HG03571 (cell line): ENCODE data around the gene ZNF595.
"Not testable (repeated sequence)": the region's sequence is repeated elsewhere in the genome, so short reads cannot be mapped to it uniquely, and the experiment has no call there.

Source experiments
- ATAC-seq: cut with Tn5 transposase; IDR thresholded peaks from one replicate; pipeline ENCODE4 v1.9.1; 2021; ENCODE audit not compliant: unreplicated experiment

ZNF595 gene

DNA sequence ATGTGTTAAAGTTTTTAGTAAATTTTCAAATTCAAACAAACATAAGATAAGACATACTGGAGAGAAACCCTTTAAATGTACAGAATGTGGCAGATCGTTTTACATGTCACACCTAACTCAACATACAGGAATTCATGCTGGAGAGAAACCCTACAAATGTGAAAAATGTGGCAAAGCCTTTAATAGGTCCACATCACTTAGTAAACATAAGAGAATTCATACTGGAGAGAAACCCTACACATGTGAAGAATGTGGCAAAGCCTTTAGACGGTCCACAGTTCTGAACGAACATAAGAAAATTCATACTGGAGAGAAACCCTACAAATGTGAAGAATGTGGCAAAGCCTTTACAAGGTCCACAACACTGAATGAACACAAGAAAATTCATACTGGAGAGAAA, 32.8 kb downstream of the ZNF595 start:
- ATAC-seq = no peak

DNA sequence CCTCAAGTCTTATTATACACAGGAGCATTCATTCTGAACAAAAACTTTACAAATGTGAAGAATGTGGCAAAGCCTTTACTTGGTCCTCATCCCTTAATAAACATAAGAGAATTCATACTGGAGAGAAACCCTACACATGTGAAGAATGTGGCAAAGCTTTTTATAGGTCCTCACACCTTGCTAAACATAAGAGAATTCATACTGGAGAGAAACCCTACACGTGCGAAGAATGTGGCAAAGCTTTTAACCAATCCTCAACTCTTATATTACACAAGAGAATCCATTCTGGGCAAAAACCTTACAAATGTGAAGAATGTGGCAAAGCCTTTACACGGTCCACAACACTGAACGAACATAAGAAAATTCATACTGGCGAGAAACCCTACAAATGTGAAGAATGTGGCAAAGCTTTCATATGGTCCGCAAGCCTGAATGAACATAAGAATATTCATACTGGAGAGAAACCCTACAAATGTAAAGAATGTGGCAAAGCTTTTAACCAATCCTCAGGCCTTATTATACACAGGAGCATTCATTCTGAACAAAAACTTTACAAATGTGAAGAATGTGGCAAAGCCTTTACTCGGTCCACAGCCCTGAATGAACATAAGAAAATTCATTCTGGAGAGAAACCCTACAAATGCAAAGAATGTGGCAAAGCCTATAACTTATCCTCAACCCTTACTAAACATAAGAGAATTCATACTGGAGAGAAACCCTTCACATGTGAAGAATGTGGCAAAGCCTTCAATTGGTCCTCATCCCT, 33.6 kb downstream of the ZNF595 start:
- not testable (repeated sequence) for ATAC-seq

DNA sequence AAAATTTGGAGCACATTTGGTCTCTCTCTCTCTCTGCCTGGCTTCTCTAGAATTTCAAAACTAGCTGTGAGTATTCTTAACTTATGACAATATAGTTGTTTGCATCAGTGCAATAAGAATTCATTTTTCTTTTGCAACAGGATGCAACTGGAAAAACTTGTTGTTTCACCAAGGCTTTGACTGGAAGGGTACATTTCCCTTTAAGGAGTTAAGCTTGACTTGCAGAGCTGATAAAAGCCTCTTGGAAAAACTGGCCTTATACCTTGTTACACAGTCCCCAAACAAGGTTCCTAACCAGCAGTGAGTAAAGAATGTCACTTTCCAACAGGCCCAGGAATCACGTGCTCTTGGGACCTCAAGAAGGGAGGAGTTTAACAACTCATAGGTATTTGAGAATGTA, 45.3 kb downstream of the ZNF595 start:
- no peak for ATAC-seq

DNA sequence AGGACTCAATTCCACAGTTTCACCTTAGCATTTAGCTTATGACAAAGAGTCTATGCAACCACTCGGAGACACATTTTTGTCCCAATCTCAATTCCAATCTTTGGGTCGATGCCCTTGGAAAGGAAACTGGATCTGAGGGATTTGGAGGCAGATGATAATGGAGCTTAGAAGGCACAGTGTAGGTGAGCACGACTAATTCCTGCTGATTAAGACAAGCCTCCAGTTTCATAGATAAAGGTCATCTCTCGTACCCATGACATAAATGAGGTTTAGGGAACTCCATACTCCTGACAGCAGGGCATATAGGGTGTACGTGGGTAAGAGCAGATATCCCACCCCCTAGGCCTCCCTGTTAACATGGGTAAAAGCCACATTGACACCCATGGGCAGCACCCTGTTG, 46.7 kb downstream of the ZNF595 start:
- no peak for ATAC-seq

DNA sequence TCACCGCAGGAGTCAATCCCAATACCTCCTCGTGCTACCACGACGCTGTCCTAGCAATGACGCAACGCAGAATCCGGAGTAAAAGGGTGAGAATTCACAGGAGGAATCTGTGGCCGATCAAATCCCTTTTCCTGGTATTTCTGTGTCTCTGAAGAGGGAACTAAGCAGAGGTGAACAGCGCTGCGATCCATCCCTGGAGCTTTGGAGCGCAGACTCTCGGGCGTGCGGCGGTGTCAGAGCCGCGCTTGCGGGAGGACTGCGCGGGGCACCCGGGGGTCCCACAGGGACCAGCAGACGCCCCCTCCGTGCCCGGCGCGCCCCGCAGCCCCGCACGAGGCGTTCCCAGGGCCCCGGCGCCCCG, 53.9 kb downstream of the ZNF595 start:
- ATAC-seq = no peak

DNA sequence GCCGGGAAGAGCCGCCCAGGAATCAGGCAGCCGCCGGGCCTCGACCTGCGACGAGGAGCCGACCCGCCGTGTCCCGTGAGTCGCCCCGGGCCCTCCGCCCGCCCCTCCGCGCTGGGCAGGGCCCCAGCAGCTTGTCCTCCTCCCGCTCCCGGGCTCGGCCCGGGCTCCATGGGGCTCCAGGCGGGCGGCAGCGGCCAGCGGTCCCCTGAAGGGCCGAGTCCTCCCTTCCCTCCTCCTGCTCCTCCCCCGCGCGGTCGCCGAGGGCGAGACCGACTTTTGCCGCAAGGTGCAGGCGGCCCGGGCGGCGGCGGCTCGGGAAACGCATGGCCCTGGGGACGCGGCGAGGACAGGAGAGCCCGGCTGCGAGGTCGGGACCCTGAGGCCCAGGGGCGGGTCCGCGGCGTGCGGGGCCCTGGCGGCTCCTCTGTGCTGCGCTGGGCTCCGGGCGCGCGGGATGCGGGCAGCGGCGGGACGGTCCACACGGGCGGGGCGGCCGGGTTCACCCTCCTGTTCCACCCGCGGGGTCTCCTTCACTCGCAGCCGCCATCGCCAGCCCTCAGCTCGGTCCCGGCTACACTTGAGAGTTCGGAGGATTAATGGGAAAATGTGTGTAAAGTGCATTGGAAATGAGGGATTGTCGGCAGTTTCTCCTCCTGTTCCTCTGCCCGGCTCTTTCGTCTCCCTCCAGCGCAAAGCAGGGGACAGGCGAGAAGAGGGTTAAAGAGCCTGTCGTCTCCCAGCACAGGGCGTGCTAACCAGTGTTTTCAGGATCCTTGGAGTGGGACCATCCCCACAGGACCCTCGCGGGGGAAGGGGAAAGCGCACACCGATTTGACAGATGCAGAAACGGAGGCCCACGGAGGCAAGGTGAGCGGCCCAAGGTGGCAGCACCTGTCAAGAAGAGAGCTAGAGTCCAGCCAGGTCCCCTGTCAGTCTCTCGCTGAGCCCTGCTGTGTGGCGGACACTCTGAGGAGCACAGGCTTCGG, 54.6 kb downstream of the ZNF595 start:
- no peak for ATAC-seq

DNA sequence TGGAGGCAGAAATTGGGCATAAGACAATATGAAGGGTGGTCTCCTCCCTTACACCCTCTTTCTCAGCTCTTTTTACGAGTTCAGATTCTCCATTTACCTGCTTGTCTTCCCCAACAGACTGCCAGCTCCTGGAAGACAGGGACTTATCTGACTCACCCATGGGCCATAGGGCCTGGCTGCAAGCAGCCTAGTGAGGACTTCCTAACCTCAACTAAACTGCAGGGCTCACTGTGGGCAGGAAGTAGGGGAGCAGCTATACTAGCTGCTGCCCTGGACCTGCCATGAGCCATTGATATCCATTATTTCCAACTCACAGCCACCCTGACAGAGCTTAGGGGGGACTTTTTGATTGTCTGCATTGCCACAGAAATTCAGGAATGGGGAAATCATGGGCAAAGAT, 59.6 kb downstream of the ZNF595 start:
- no peak for ATAC-seq

DNA sequence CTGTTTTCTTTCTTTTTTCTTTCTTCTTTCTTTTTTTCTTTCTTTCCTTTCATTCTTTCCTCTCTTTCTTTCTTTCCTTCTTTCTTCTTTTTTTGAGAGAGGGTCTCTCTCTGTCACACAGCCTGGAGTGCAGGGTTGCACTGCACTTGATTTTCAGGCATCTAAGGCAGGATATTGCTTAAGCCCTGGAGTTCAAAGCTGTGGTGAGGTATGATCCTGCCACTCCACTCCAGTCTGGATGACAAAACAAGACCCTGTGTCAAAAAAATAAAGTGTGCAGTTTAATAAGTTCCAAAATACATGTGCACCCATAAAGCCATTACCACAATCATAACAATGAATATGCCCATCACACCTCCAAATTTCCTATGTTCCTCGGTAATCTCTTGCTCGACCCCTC, 60.6 kb downstream of the ZNF595 start:
- no peak for ATAC-seq

DNA sequence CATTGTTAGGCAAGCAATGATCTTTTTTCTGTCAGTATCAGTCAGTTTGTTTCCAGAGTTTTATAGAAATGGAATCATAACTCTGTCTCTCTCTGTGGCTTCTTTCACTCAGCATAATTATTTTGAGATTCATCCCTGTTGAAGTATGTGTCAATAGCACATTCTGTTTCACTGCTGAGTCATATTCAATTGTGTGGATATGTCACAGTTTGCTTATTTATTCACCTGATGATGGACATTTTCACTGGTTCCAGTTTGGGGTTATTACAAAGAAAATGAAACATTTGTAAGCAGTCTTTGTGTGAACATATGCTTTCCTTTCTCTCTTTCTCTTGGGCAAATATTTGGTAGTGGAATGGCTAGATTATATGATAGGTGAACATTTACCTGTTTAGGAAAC, 61.0 kb downstream of the ZNF595 start:
- no peak for ATAC-seq

DNA sequence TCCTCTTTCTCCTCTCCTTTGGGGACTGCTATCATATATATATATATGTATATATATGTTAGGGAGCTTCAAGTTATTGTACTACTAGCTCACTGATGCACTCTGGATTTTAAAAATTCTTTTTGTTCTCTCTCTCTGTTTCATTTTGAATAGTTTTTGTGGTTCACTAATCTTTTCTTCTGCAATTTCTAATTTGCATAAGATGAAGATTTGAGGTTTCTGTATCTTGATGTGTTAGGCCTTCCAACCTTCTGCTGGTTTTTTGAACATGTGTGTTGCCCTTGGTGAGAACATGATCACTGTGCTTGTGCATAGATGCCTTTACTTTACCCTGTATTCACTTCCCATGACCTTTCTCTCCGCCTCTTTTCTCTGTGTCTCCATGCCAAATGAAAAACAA, 63.4 kb downstream of the ZNF595 start:
- ATAC-seq = no peak

DNA sequence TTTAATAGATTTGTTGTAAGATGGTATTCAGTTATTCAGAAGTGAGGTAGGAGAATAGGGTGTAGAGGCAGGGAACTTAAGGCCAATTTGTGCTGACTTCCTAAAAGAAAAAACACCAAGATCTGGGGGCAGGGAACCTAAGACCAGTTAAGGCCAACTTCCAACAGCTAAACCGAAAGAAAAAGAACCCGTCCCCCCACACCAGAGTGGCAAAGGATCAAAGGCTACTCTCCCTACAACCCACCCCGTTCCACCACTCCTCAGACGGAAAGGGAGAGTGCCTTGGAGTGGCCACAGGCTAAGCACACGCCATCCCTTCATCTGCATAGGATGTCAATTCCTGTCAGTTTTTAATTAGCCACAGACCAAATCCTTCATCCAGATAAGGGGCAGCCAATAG, 67.5 kb downstream of the ZNF595 start:
- ATAC-seq = no peak

DNA sequence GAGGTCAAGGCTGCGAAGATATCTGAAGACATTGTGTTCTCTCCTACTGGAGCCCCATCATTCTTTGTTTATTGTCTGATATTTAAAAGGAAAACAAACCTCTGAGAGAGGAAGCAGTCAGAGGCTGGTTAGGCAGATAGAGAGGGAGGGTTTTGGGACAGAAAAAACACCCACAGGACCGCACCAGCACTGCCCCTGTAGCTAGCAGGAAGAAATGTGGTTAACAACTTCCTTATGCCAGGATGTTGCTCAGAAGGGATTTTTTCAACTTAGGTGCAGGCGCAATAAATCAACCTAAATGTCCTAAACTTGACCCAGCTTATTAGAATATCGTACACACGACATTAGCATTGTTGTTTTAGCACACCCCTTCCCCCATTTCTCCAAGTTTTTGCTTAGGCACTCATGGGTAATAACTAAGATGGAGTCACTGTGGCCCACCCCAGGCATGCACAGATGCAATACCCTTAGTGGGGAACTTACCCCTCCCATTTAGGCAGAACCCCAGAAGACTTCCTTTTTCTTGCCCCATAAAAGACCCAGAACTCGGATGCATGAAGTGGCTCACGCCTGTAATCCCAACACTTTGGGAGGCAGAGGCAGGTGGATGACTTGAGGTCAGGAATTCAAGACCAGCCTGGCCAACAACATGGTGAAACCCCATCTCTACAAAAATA, 68.4 kb downstream of the ZNF595 start:
- no peak for ATAC-seq

DNA sequence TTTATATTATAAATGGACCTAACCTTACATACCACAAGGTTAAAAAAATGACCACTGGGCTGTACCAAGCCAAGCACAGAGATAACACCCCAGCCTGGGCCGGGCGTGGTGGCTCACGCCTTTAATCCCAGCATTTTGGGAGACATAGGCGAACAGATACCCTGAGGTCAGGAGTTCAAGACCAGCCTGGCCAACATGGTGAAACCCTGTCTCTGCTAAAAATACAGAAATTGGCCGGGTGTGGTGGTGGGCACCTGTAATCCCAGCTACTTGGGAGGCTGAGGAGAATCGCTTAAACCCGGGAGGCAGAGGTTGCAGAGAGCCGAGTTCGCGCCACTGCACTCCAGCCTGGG, 70.8 kb downstream of the ZNF595 start:
- not testable (repeated sequence) for ATAC-seq

DNA sequence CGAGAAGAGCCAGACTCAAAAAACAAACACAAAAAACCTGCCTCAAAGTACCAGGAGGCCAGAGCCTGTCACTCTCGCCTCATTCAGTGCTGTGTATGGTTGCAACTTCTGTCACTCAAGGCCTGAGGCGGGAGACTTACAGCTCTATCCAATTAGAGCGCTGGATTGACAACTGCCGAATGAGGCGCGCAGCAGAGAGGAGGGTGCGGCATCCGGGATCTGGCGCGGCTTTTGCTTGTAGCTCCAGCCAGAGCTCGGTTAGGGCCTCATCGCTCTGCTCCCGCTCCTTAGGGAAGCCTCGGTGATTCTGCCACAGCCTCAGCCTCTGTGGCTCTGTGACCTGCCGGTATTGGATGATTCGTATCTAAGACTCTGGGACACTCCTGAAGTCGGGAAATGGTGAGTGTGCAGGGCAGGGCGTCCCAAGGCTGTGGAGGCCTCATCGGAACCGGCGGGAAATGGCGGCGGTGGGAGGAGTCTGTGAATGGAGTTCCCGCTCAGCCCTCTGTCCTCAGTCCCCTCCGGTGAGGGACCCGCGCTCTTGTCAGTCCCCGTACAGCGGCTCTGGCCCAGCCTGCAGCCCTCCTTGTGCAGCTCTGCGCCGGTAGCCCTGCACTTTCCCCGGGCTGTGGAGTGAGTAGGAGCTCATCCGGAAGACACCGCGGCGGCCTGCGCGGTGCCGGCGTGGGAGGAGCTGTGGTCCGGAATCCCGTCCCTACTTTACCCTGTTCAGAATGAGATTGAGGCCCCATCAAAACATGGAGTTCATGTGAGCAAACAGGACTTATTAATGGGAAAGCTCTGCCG, 71.4 kb downstream of the ZNF595 start, which contains the start of gene ZNF718:
TSS of gene ZNF718 (plus strand) at position 227 of the 807 bp plus-strand sequence. CDS start at position 397, 170 bp downstream.
- peak; percentile 94 for ATAC-seq

DNA sequence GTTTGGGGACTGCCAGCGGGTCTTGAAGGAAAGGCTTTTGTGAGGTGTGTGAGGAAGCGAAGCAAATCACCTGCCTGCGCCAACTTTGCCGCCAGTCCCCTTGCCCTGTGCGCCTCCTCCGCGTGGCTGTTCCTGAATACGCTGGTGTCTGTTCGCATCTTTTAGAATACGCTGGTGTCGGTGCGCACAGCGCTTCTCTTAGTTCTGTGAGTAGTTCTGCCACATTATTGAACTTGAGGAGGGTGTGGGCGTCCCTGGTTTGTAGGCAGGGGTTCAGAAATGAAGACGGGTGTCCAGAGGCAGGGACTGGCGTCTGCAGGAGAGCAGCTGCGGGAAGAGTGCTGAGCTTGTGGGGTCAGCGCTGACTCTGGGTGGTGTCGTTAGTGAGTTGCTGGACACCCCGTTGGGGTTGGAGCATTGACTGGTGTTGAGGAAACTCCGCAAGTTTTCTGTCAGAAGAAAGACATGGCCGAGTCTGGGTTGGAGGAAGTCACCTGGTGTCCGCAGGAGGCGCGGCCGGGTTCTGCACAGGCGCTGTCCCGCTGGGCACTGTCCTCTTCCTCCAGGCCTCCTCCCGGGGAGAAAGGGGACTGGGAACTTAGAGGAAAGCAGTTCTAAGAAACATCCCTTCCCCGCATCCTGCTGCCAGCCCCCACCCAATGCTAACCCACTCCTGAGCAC, 72.1 kb downstream of the ZNF595 start:
- ATAC-seq = no peak

DNA sequence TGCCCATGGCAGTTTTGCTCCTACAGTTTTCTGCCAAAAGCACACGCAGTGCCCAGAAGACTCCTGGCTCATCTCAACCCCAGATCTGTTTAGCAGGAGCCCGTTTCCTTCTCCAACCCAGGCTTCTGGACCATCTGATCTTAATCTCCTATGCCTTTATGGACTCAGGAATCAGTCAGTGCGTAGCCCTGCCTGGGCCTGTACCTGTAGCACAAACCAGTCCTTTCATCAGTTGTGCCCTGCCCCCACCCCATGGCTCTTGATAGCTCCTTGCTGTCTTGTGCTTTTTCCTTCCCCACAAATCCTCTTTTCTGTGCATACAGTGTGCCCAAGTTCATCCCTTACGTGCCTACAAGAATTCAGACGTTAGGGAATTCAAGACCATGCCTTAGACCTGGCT, 72.7 kb downstream of the ZNF595 start:
- no peak for ATAC-seq

DNA sequence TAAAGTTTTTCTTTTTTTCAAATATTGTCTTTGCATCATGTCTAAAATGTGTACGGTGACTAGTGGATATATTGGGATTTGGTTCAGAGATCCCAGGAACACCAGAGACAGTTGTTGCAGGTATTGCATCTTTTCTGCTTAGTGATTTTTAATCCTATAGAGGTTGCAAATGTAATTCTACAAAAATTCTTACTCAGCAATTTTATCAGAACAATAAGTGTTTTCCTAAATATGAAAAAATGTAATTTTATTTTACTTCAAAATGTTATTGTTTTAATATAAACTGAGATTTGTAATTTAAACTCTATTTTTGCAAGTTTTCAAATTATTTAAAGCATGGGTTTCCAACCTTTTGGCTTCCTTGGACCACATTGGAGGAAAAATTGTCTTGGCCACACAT, 79.4 kb downstream of the ZNF595 start:
- no peak for ATAC-seq
